GM12872 (cell line): ENCODE measurements around the gene DPH1.

Experiments
- TF ChIP-seq, protein P1 (sequence below): IDR thresholded peaks from 3 replicates; pipeline ENCODE4 v1.5.1; 2011; ENCODE audit warnings: low read depth, mild to moderate bottlenecking, low read length, moderate library complexity; ENCODE audit not compliant: insufficient read depth

The DPH1 gene

GRCh38 chr17:2051933-2052559 lies 22.1 kb downstream of the DPH1 start:
- TF ChIP-seq, protein P1, sequence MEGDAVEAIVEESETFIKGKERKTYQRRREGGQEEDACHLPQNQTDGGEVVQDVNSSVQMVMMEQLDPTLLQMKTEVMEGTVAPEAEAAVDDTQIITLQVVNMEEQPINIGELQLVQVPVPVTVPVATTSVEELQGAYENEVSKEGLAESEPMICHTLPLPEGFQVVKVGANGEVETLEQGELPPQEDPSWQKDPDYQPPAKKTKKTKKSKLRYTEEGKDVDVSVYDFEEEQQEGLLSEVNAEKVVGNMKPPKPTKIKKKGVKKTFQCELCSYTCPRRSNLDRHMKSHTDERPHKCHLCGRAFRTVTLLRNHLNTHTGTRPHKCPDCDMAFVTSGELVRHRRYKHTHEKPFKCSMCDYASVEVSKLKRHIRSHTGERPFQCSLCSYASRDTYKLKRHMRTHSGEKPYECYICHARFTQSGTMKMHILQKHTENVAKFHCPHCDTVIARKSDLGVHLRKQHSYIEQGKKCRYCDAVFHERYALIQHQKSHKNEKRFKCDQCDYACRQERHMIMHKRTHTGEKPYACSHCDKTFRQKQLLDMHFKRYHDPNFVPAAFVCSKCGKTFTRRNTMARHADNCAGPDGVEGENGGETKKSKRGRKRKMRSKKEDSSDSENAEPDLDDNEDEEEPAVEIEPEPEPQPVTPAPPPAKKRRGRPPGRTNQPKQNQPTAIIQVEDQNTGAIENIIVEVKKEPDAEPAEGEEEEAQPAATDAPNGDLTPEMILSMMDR: no peak

DNA sequence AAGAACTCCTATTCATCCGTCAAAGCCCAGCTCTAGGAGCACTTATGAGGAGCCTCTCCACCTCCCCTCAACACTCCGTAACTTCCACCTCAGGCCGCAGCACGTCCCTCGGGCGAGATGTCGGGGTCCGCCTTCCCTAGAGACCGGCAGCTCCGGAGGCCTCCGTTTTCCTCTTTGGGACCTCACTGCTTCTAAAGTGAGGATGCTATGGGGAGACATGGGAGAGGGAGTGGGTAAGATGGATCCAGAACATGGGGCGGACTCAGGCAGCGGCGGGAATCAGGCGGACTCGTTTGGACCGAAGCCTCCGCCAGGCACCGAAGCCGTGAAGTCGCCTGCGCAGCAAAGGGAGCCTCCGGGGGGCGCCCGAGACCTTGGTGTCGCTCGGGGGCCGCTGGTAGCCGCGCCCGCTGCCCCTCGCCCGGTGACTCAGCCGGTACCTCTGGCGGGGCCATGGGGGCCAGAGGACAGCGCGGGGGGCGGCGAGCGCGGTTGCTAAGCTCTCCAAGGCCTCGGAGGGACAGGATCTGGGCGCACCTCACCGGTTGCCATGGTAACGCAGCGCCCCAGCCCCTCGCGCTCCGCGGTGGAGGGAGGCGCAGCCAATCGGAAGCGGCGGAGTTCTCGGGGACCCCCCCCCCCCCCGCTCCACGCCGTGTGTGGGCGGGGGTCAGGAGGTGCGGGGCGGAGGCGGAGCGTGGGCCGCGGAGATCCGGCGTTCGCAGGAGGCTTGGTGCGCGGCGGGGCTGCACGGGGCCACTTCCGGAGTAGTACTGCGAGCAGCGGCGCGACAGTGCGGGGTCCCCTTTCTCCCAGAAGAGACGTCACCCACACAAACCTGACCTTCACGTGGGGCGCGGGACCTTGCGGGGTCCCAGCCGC lies 23.7 kb downstream of the DPH1 start:
- TF ChIP-seq, protein P1: peak; percentile 73

GRCh38 chr17:2054262-2054511 lies 24.2 kb downstream of the DPH1 start:
- TF ChIP-seq, protein P1: no peak

GRCh38 chr17:2054512-2055291 lies 24.7 kb downstream of the DPH1 start, which contains the start of gene HIC1:
TSS of gene HIC1 (plus strand) at chr17:2055103. CDS start at chr17:2056691, 1,588 bp downstream.
- TF ChIP-seq, protein P1: peak; percentile 82

DNA sequence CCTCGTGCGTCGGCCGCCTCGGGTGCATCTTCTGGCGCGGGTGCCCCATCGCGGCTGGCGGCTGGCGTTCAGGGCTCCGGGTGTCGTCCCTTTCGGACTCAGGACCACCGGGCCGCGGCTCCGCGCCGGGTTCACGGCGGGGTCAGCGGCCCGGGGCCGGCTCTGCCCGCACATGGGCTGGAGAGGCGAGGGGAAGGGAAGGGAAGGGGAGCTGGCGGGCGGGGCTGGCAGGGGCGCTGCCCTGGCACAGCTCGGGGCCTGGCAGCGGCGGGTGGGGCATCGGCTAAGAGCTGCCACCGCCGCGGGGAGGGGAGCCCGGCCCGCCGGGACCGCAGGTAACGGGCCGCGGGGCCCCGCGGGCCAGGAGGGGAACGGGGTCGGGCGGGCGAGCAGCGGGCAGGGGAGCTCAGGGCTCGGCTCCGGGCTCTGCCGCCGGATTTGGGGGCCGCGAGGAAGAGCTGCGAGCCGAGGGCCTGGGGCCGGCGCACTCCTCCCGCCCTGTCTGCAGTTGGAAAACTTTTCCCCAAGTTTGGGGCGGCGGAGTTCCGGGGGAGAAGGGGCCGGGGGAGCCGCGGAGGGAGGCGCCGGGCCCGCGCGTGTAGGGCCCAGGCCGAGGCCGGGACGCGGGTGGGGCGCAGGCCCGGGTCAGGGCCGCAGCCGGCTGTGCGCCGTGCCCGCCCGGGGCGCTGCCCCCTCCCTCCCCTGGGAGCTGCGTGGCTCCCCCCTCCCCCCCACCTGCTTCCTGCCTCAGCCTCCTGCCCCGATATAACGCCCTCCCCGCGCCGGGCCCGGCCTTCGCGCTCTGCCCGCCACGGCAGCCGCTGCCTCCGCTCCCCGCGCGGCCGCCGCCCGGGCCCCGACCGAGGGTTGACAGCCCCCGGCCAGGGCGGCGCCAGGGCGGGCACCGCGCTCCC lies 25.6 kb downstream of the DPH1 start:
- TF ChIP-seq, protein P1: no peak

GRCh38 chr17:2056206-2057174 lies 26.5 kb downstream of the DPH1 start:
- TF ChIP-seq, protein P1: peak; percentile 19; the same call in 1 of the 3 replicates
